ENCODE measurements around the gene CSTPP1. TPM values are rescaled to one million over a fixed set of nuclear protein-coding genes. Genes with fewer than 3 reads are reported as not detected.
A peak's percentile ranks its signal among the peaks of the same experiment; 100 is the strongest.

The CSTPP1 gene
- total RNA-seq, 1 experiment from 2014 or later = 88.3 TPM

DNA sequence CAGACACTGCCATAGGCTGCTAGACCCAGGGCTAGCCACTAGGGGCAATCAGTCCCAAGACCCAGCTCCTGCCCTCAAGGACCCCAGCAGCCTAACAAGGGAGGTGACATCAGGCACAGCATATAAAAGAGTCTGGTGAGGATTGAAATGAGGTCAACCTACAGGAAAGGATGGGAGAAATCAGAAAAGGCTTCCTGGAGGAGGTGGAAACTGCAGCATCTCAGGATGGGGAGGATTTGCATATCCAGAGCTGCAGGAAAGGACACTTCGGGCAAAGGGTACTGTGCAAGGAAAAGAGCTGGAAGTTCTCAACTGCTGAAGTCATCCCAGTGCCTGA is 243.1 kb downstream of the CSTPP1 start:
- H3K9me3 ChIP-seq (ENCODE audit: insufficient read depth, low read depth) = no peaks in the 10 kb centered on the region
- no peaks in the 10 kb centered on the region for H3K27me3 ChIP-seq (ENCODE audit: insufficient read depth, low read depth)
- peaks cover 17% of the 10 kb centered on the region for H3K4me1 ChIP-seq (replicated peaks; ENCODE audit: insufficient read depth)
- H2AFZ ChIP-seq = no peak overlapping the region
- peaks cover 14% of the 10 kb centered on the region; the same call in 1 of the 2 replicates for H3K36me3 ChIP-seq (ENCODE audit: low read depth)
- peaks cover 18% of the 10 kb centered on the region for H4K20me1 ChIP-seq (ENCODE audit: insufficient read depth)
- H3K79me2 ChIP-seq (ENCODE audit: low read depth) = peaks cover 43% of the 10 kb centered on the region
- ChIA-PET CTCF (interaction anchor here (1.2 to 1.3 kb wide), 2 partner anchors 69 to 79 kb away, joined by 3 to 5 read pairs; partner anchors contain the start of gene ACP2), POLR2A (ENCODE audit: unreplicated experiment) (interaction anchor here (0.6 to 0.7 kb wide), 2 partner anchors 23 to 80 kb away, joined by 3 to 9 read pairs; no protein-coding TSS in a partner anchor)
- peaks cover 44% of the 10 kb centered on the region for H3F3A ChIP-seq (ENCODE audit: insufficient read depth, low read depth)
- DNase-seq = peak in 1 of 2 experiments; percentile 39
- no peak overlapping the region for H3K4me2 ChIP-seq
- no TSS peak for BruUV-seq (replicated peaks)
- TF ChIP-seq, protein P1, sequence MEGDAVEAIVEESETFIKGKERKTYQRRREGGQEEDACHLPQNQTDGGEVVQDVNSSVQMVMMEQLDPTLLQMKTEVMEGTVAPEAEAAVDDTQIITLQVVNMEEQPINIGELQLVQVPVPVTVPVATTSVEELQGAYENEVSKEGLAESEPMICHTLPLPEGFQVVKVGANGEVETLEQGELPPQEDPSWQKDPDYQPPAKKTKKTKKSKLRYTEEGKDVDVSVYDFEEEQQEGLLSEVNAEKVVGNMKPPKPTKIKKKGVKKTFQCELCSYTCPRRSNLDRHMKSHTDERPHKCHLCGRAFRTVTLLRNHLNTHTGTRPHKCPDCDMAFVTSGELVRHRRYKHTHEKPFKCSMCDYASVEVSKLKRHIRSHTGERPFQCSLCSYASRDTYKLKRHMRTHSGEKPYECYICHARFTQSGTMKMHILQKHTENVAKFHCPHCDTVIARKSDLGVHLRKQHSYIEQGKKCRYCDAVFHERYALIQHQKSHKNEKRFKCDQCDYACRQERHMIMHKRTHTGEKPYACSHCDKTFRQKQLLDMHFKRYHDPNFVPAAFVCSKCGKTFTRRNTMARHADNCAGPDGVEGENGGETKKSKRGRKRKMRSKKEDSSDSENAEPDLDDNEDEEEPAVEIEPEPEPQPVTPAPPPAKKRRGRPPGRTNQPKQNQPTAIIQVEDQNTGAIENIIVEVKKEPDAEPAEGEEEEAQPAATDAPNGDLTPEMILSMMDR (conservative IDR thresholded peaks at IDR 0.05) = peak; percentile 83
- no peak for TF ChIP-seq EZH2 (IDR thresholded peaks at IDR 0.05; ENCODE audit: low read depth)
- no peak overlapping the region for H3K4me3 ChIP-seq
- intact Hi-C loops (cut with micrococcal nuclease; ENCODE audit: unreplicated experiment) = no loop called here
- H3K27ac ChIP-seq = no peak overlapping the region
- H3K9me2 ChIP-seq (ENCODE audit: insufficient read depth) = no peaks in the 10 kb centered on the region

DNA sequence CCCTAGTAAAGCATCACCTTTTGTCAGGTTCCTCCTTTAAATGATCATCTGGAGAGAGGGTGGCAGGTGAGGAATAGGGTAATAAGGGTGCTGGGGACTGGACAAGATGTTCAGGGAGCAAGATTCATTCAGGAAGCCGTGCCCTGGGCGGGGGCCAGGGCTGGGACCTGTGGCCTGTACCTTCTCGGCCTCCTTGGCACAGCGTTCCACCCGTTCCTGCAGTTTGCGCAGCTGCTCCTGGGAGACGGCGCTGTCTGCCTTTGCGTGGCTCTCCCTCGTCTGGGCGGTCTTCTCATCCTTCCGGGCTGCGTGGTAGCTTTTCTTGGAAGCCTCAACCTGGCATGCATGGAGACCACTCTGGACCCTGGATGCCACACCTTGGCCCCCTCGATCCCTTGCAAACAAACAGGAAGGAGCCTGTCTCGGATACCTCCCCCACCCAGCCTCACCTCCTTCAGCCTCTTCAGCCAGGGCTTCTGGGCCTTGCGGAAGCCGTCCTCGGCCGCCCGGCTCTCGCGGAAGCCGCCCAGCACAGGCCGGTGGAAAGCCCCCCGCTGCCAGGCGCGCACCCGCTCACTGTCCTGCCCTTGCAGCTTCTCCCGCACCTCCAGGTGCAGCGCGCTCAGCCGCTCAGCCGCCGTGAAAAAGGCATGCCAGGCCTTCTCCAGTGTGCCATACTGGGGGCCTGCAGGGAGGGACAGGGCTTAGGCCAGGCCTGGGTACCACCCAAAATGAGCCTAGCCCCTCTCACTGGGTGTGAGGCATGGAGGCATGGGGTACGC is 243.6 kb downstream of the CSTPP1 start:
- ChIA-PET CTCF (interaction anchor here (1.2 to 1.3 kb wide), 2 partner anchors 68 to 79 kb away, joined by 3 to 5 read pairs; partner anchors contain the start of gene ACP2), POLR2A (ENCODE audit: unreplicated experiment) (interaction anchor here (0.6 to 0.7 kb wide), 2 partner anchors 23 to 79 kb away, joined by 3 to 9 read pairs; no protein-coding TSS in a partner anchor)
- no peak overlapping the region for H3K27ac ChIP-seq
- no peak overlapping the region for H2AFZ ChIP-seq
- H3F3A ChIP-seq (ENCODE audit: insufficient read depth, low read depth) = peaks cover 44% of the 10 kb centered on the region
- H3K4me3 ChIP-seq = no peak overlapping the region
- H3K79me2 ChIP-seq (ENCODE audit: low read depth) = peaks cover 43% of the 10 kb centered on the region
- TF ChIP-seq EZH2 (IDR thresholded peaks at IDR 0.05; ENCODE audit: low read depth) = no peak
- TF ChIP-seq, protein P1 (conservative IDR thresholded peaks at IDR 0.05) = no peak
- H3K36me3 ChIP-seq (ENCODE audit: low read depth) = peaks cover 14% of the 10 kb centered on the region; the same call in 1 of the 2 replicates
- DNase-seq = no peak
- peaks cover 24% of the 10 kb centered on the region for H4K20me1 ChIP-seq (ENCODE audit: insufficient read depth)
- BruUV-seq (replicated peaks) = no TSS peak
- no peaks in the 10 kb centered on the region for H3K27me3 ChIP-seq (ENCODE audit: insufficient read depth, low read depth)
- peaks cover 20% of the 10 kb centered on the region for H3K4me1 ChIP-seq (replicated peaks; ENCODE audit: insufficient read depth)
- no peaks in the 10 kb centered on the region for H3K9me3 ChIP-seq (ENCODE audit: insufficient read depth, low read depth)
- intact Hi-C loops (cut with micrococcal nuclease; ENCODE audit: unreplicated experiment) = no loop called here
- no peak overlapping the region for H3K4me2 ChIP-seq
- no peaks in the 10 kb centered on the region for H3K9me2 ChIP-seq (ENCODE audit: insufficient read depth)

DNA sequence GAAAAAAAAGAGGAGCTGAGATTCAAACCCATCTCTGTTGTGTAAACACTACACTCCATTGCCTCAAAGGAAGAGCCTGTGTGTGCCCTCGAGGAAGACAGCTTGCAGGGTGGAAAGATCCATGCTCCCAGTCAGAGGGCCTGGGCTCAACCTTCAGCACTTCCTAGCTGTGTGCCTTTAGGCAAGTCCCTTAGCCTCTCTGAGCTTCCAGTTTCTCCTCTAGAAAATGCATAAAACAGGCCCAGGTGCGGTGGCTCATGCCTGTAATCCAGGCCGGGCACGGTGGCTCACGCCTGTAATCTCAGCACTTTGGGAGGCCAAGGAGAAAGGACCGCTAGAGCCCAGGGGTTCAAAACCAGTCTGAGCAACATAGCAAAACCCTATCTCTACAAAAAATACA is 244.7 kb downstream of the CSTPP1 start:
- Histone ChIP-seq H3K9me2 (ENCODE audit: insufficient read depth) (no peaks in the 10 kb centered on the region), H3K4me3 (no peak overlapping the region), H4K20me1 (ENCODE audit: insufficient read depth) (peaks cover 24% of the 10 kb centered on the region), H3K27ac (no peak overlapping the region), H3K9me3 (ENCODE audit: insufficient read depth, low read depth) (no peaks in the 10 kb centered on the region), H3K27me3 (ENCODE audit: insufficient read depth, low read depth) (no peaks in the 10 kb centered on the region), H2AFZ (no peak overlapping the region), H3K79me2 (ENCODE audit: low read depth) (peaks cover 41% of the 10 kb centered on the region), H3F3A (ENCODE audit: insufficient read depth, low read depth) (peaks cover 44% of the 10 kb centered on the region), H3K4me2 (no peak overlapping the region), H3K36me3 (ENCODE audit: low read depth) (peaks cover 14% of the 10 kb centered on the region; the same call in 1 of the 2 replicates), H3K4me1 (replicated peaks; ENCODE audit: insufficient read depth) (peaks cover 15% of the 10 kb centered on the region)
- no peak for DNase-seq
- BruUV-seq (replicated peaks) = no TSS peak
- intact Hi-C loops (cut with micrococcal nuclease; ENCODE audit: unreplicated experiment) = no loop called here
- no peak for TF ChIP-seq EZH2 (IDR thresholded peaks at IDR 0.05; ENCODE audit: low read depth)
- TF ChIP-seq, protein P1 (conservative IDR thresholded peaks at IDR 0.05) = no peak
- POLR2A ChIA-PET (ENCODE audit: unreplicated experiment) = interaction anchor here (0.7 to 0.9 kb wide), 2 partner anchors 24 to 34 kb away, joined by 3 to 10 read pairs; partner anchors contain the start of gene DDB2
- CTCF ChIA-PET = no interaction called here
